PC-3 (cell line): ENCODE data around the gene RPS6KC1. TPM values are rescaled to one million over a fixed set of nuclear protein-coding genes. Genes with fewer than 3 reads are reported as not detected.

Experiments
- ATAC-seq: fragments of 200-7000 bp; cut with Tn5 transposase; 2 replicates; pipeline ENCODE4 v1.9.1; 2020; ENCODE audit warnings: mild to moderate bottlenecking, moderate library complexity
- BruUV-seq: library from RNA; stranded (reverse); fragments of 400-500 nt; replicated peaks from 2 replicates; lab custom pipeline; 2021; lab: Mats Ljungman, UMichigan
- CTCF ChIA-PET: fragments of 300-600 bp; sonication (Branson Sonifier 250); formaldehyde crosslinking; loops from one replicate; lab custom pipeline; 2022; ENCODE audit warnings: antibody characterized with exemption; lab: Charles Lee
- POLR2A ChIA-PET: fragments of 300-600 bp; sonication (Branson Sonifier 250); formaldehyde crosslinking; loops from one replicate; lab custom pipeline; 2022; ENCODE audit warnings: antibody characterized with exemption; ENCODE audit not compliant: unreplicated experiment; lab: Charles Lee
- DNase-seq: peaks from one replicate; pipeline ENCODE4 v3.0.0-alpha.2; 2015
- H2AFZ ChIP-seq: fragments of 300-600 bp; sonication (generic); 2 replicates; pipeline ENCODE4 v1.6.0; 2016; ENCODE audit warnings: antibody characterized with exemption, low read length
- H3F3A ChIP-seq: fragments of 300-600 bp; sonication (generic); one replicate; pipeline ENCODE4 v1.6.0; 2017; ENCODE audit warnings: antibody characterized with exemption, low read length, control low read depth, mild to moderate bottlenecking; ENCODE audit not compliant: unreplicated experiment
- H3K27ac ChIP-seq: fragments of 300-600 bp; sonication (generic); 2 replicates; pipeline ENCODE4 v1.5.1; 2016; ENCODE audit warnings: mild to moderate bottlenecking, low read length
- H3K27me3 ChIP-seq: fragments of 300-600 bp; sonication (generic); 2 replicates; pipeline ENCODE4 v1.6.1; 2016; ENCODE audit warnings: low read length, mixed read lengths
- H3K36me3 ChIP-seq: fragments of 300-600 bp; sonication (generic); 2 replicates; pipeline ENCODE4 v1.6.1; 2016; ENCODE audit warnings: low read depth, mixed run types, low read length, mixed read lengths
- H3K4me1 ChIP-seq: fragments of 300-600 bp; sonication (generic); 2 replicates; pipeline ENCODE4 v1.5.1; 2016; ENCODE audit warnings: low read length; ENCODE audit not compliant: insufficient read depth
- H3K4me2 ChIP-seq: fragments of 300-600 bp; sonication (generic); 2 replicates; pipeline ENCODE4 v1.6.0; 2016; ENCODE audit warnings: low read length
- H3K4me3 ChIP-seq: fragments of 300-600 bp; sonication (generic); 2 replicates; pipeline ENCODE4 v1.5.1; 2016; ENCODE audit warnings: mild to moderate bottlenecking, low read length, mixed read lengths
- H3K79me2 ChIP-seq: fragments of 300-600 bp; sonication (generic); 2 replicates; pipeline ENCODE4 v1.6.1; 2017; ENCODE audit warnings: low read length, mixed read lengths
- H3K9ac ChIP-seq: fragments of 300-600 bp; sonication (generic); 2 replicates; pipeline ENCODE4 v1.6.0; 2016; ENCODE audit warnings: mild to moderate bottlenecking, low read length
- H3K9me2 ChIP-seq: fragments of 300-600 bp; sonication (generic); replicated peaks from 2 replicates; pipeline ENCODE4 v1.6.1; 2016; ENCODE audit warnings: mixed run types, low read length, mixed read lengths
- H3K9me3 ChIP-seq: fragments of 300-600 bp; sonication (generic); 2 replicates; pipeline ENCODE4 v1.6.1; 2016; ENCODE audit warnings: low read length, mixed read lengths
- H4K20me1 ChIP-seq: fragments of 300-600 bp; sonication (generic); 2 replicates; pipeline ENCODE4 v1.6.1; 2016; ENCODE audit warnings: low read length, mixed read lengths
- EZH2 ChIP-seq: fragments of 300-600 bp; sonication (generic); IDR thresholded peaks from one replicate; pipeline ENCODE4 v1.6.1; 2017; ENCODE audit warnings: antibody characterized with exemption, mild to moderate bottlenecking, low read length; ENCODE audit not compliant: unreplicated experiment
- EZH2phosphoT487 ChIP-seq: fragments of 300-600 bp; sonication (generic); IDR thresholded peaks from 2 replicates; pipeline ENCODE4 v1.6.1; 2018; ENCODE audit warnings: mild to moderate bottlenecking, antibody characterized with exemption, low read length, borderline replicate concordance
- intact Hi-C: fragments of 100-400 bp; cut with micrococcal nuclease; formaldehyde crosslinking; loops from 2 replicates; pipeline ENCODE4 v1.9.0; 2023
- total RNA-seq: library from RNA; depleted of rRNA; stranded (reverse); fragments of >200 nt; gene quantifications from 2 replicates; pipeline ENCODE4 v1.2.3, GENCODE V29; 2014
- TF ChIP-seq, protein P1 (sequence below): fragments of 300-600 bp; sonication (generic); conservative IDR thresholded peaks from 2 replicates; pipeline ENCODE4 v1.5.1; 2017; ENCODE audit warnings: antibody characterized with exemption, low read depth, mild to moderate bottlenecking, low read length

Gene RPS6KC1
- total RNA-seq, 1 experiment from 2014 or later: 21.1 TPM

DNA sequence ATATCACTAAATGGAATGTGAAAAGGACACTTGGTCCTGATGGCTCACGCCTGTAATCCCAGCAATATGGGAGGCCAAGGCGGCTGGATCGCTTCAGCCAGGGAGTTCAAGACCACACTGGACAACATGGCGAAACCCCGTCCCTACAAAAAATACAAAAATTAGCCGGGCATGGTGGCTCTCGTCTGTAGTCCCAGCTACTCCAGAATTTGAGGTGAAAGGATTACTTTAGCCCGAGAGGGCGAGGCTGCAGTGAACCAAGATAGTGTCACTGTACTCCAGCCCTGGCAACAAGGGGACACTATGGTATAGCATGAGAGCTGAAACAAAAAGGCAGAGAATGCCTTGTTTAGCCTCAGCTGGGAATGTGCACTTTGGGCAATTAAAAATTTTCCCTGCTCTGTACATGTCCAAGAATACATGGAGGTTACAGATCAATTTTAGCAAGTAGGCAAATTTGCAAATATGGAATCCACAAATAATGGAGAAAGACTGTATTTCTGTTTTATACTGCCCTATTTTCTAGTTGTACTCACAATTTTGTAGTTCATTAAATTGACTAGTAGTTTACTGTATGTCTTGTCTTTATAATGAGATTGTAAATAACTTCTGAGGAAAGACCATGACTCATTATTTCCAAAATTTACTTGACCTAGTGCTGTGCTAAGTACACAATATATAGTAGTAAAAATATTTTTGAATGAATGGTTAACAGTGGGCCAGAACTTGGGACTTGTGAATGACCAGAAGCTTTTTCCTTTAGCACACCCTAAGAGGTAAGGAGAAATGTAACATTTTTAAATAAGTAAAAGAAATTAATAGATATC, 33.4 kb upstream of the RPS6KC1 start:
- TF ChIP-seq EZH2phosphoT487 (no peak), EZH2 (no peak)
- TF ChIP-seq, protein P1, sequence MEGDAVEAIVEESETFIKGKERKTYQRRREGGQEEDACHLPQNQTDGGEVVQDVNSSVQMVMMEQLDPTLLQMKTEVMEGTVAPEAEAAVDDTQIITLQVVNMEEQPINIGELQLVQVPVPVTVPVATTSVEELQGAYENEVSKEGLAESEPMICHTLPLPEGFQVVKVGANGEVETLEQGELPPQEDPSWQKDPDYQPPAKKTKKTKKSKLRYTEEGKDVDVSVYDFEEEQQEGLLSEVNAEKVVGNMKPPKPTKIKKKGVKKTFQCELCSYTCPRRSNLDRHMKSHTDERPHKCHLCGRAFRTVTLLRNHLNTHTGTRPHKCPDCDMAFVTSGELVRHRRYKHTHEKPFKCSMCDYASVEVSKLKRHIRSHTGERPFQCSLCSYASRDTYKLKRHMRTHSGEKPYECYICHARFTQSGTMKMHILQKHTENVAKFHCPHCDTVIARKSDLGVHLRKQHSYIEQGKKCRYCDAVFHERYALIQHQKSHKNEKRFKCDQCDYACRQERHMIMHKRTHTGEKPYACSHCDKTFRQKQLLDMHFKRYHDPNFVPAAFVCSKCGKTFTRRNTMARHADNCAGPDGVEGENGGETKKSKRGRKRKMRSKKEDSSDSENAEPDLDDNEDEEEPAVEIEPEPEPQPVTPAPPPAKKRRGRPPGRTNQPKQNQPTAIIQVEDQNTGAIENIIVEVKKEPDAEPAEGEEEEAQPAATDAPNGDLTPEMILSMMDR: no peak
- peak; percentile 78 for DNase-seq
- Histone ChIP-seq H3K9ac (no peak overlapping the region), H3K4me3 (no peak overlapping the region), H3K27ac (peak overlapping the region; percentile 42), H4K20me1 (no peaks in the 10 kb centered on the region), H3K27me3 (no peaks in the 10 kb centered on the region), H3K4me1 (peaks cover 43% of the 10 kb centered on the region), H3K36me3 (peaks cover 3% of the 10 kb centered on the region; the same call in 1 of the 2 replicates), H3K79me2 (peaks cover 25% of the 10 kb centered on the region), H3F3A (peaks cover 10% of the 10 kb centered on the region), H3K4me2 (peak overlapping the region; percentile 34), H3K9me2 (no peaks in the 10 kb centered on the region), H3K9me3 (no peaks in the 10 kb centered on the region), H2AFZ (no peak overlapping the region)
- no TSS peak for BruUV-seq
- ChIA-PET POLR2A (no interaction called here), CTCF (no interaction called here)
- peak; percentile 30 for ATAC-seq
- intact Hi-C loops: loop anchor here (5.0 kb wide), 3 partner anchors 105 to 530 kb away; partner anchors contain the start of gene FLVCR1

DNA sequence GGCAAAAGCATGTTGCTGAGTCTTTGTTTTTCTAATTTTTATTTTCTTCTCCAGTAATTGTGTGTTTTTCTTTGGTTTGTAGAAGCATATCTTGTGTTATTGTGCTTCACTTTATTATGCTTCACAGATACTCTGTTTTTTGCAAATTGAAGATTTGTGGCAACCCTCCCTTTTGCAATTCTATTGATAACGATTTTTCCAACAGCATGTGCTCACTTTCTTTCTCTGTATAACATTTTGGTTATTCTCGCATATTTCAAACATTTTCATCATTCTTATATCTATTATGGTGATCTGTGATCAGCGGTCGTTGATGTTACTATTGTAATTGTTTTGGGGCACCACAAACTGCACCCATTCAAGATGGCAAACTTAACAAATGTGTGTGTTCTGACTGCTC, 31.6 kb upstream of the RPS6KC1 start:
- H3K4me2 ChIP-seq: peak overlapping the region; percentile 12; the same call in 1 of the 2 replicates
- peaks cover 7% of the 10 kb centered on the region for H3K79me2 ChIP-seq
- DNase-seq: no peak
- no peak overlapping the region for H3K9ac ChIP-seq
- TF ChIP-seq, protein P1: no peak
- no peak for TF ChIP-seq EZH2phosphoT487
- no peak for TF ChIP-seq EZH2
- POLR2A ChIA-PET: interaction anchor here (0.6 kb wide), 1 partner anchor 17 kb away, joined by 3 read pairs; no protein-coding TSS in a partner anchor
- CTCF ChIA-PET: no interaction called here
- ATAC-seq: no peak
- no peaks in the 10 kb centered on the region for H3K9me2 ChIP-seq
- no peak overlapping the region for H3K4me3 ChIP-seq
- intact Hi-C loops: loop anchor here (1.0 to 5.0 kb wide), 4 partner anchors 51 to 532 kb away; partner anchors contain the start of gene FLVCR1
- H3F3A ChIP-seq: peaks cover 10% of the 10 kb centered on the region
- H3K36me3 ChIP-seq: no peaks in the 10 kb centered on the region
- H2AFZ ChIP-seq: no peak overlapping the region
- peaks cover 33% of the 10 kb centered on the region for H3K4me1 ChIP-seq
- no peaks in the 10 kb centered on the region for H4K20me1 ChIP-seq
- no TSS peak for BruUV-seq
- no peak overlapping the region for H3K27ac ChIP-seq
- H3K27me3 ChIP-seq: no peaks in the 10 kb centered on the region
- no peaks in the 10 kb centered on the region for H3K9me3 ChIP-seq
